Measurements from ENCODE around the gene RPL36AL. TPM values are rescaled to one million over a fixed set of nuclear protein-coding genes. Genes with fewer than 3 reads are reported as not detected.

Gene RPL36AL
- total and polyA plus RNA-seq, 2 donors (not counting 1 experiment from before 2014, with no cell fraction given), result 169 to 171 TPM

DNA sequence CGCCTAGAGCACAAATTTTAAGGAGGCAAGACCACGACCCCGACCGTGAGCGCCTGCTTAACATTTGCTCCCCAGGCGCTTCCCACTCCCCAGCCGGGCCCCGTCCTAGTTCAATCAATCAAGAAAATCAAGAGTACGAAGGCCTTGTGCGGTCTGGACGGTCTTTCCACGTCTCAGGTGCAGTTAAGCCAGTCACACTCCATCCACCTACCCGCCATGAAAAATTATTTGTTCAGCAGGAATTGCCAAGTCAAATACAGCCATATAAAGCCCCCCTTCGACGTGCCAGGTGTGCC lies 22.3 kb downstream of the RPL36AL start:
- no peaks in the 10 kb centered on the region for H3K27me3 Mint-ChIP-seq
- peaks cover 0 to 2% of the 10 kb centered on the region in 2 experiments for H3K36me3 ChIP-seq (replicated peaks in 1 of 2; ENCODE audit: control extremely low read depth in 1 of 2, control insufficient read depth in 1 of 2, extremely low read depth in 1 of 2, insufficient read depth in 2 of 2, low read length in 1 of 2)
- H3K27ac ChIP-seq (ENCODE audit: low read length in 2 of 2), result peak overlapping the region; percentile 92 to 97
- no peaks in the 10 kb centered on the region for H4K20me1 ChIP-seq (ENCODE audit: control insufficient read depth, insufficient read depth, low read length, poor library complexity, severe bottlenecking)
- ChIA-PET POLR2A (interaction anchor here (0.9 to 3.7 kb wide), 4 partner anchors 12 to 136 kb away, joined by 3 to 69 read pairs (median 30); partner anchors contain the start of genes DNAAF2, MGAT2, RPL36AL and RPS29), CTCF (interaction anchor here (1.2 to 6.8 kb wide), 6 partner anchors 12 to 171 kb away, joined by 3 to 92 read pairs (median 6); partner anchors contain the start of genes MGAT2, RPL36AL and RPS29)
- no peaks in the 10 kb centered on the region for H3K27me3 ChIP-seq (replicated peaks in 1 of 4; ENCODE audit: control extremely low read depth in 1 of 4, control insufficient read depth in 3 of 4, insufficient read depth in 4 of 4, low read length in 3 of 4)
- H3K4me3 Mint-ChIP-seq, result peak overlapping the region; percentile 99
- WGBS (ENCODE audit: insufficient coverage), result under 1% methylated on average over 14 of the region's 15 CpGs
- peak overlapping the region; percentile 98 for H3K27ac Mint-ChIP-seq
- peak overlapping the region; percentile 75 to 84 (median 80) for H3K4me3 ChIP-seq (ENCODE audit: control extremely low read depth in 1 of 5, extremely low read depth in 1 of 5, insufficient read depth in 1 of 5, low read depth in 2 of 5, low read length in 4 of 5)
- peaks cover 57% of the 10 kb centered on the region for H3K4me1 Mint-ChIP-seq
- ATAC-seq (ENCODE audit: low read depth), result no peak
- intact Hi-C loops (cut with micrococcal nuclease), result loop anchor here (1.0 to 5.0 kb wide), 4 partner anchors 22 to 634 kb away; partner anchors contain the start of genes MGAT2, RPL36AL, SOS2 and VCPKMT
- peaks cover 34 to 44% of the 10 kb centered on the region in 2 donors for H3K4me1 ChIP-seq (ENCODE audit: control insufficient read depth in 2 of 2, insufficient read depth in 2 of 2, low read length in 2 of 2)
- no peak for TF ChIP-seq EZH2 (IDR thresholded peaks at IDR 0.05; ENCODE audit: borderline replicate concordance, insufficient read depth, low read depth, low read length, poor library complexity, severe bottlenecking)
- TF ChIP-seq, protein P1, sequence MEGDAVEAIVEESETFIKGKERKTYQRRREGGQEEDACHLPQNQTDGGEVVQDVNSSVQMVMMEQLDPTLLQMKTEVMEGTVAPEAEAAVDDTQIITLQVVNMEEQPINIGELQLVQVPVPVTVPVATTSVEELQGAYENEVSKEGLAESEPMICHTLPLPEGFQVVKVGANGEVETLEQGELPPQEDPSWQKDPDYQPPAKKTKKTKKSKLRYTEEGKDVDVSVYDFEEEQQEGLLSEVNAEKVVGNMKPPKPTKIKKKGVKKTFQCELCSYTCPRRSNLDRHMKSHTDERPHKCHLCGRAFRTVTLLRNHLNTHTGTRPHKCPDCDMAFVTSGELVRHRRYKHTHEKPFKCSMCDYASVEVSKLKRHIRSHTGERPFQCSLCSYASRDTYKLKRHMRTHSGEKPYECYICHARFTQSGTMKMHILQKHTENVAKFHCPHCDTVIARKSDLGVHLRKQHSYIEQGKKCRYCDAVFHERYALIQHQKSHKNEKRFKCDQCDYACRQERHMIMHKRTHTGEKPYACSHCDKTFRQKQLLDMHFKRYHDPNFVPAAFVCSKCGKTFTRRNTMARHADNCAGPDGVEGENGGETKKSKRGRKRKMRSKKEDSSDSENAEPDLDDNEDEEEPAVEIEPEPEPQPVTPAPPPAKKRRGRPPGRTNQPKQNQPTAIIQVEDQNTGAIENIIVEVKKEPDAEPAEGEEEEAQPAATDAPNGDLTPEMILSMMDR (IDR thresholded peaks at IDR 0.05), result no peak
- peak overlapping the region; percentile 74 for H3K9ac ChIP-seq (ENCODE audit: low read length)
- peaks cover 14% of the 10 kb centered on the region for H3K79me2 ChIP-seq (ENCODE audit: control insufficient read depth, insufficient read depth, low read length)
- H3K9me3 ChIP-seq (ENCODE audit: control extremely low read depth in 1 of 3, control insufficient read depth in 2 of 3, insufficient read depth in 1 of 3, low read length in 2 of 3), result no peaks in the 10 kb centered on the region
- peak overlapping the region; percentile 86 for H2AFZ ChIP-seq (ENCODE audit: insufficient read depth, low read depth, low read length, poor library complexity, severe bottlenecking)
- no peaks in the 10 kb centered on the region for H3K9me3 Mint-ChIP-seq (ENCODE audit: insufficient read depth)
- peak overlapping the region; percentile 82 for H3K4me2 ChIP-seq (replicated peaks; ENCODE audit: low read depth, low read length, poor library complexity, severe bottlenecking)
- DNase-seq, result no peak

DNA sequence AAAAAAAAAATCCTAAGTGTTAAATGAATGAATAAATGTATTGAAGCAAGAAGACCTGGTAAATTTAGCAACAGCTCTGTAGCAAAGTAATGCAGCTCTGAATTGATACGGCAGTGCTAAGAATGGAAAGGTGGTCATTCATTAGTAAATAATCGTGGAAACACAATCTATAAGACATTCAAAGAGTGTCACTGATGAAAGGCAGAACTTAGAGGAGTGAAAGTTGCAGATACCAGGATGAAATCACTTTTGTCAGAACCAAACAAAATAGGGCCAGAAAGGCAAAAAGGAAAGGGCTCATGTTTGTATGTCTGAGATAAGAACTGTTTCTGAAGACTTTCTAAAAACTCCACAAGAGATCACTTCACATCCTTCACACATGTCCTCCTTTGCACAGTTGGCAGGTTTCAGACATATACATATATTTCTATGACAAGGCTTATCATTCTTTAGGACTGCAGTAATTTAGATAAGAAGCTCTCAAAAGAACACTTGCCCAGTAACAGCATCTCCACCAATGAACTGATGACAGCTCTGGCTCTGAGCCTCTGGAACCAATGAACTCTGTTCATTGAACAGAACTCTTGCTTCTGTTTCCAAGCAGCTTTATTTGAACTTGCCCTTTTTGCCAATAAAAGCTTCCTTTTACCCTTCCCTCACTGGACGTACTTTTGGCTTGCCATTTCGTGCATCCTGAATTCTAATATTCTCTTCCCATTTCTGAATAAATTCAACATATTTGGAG lies 25.9 kb downstream of the RPL36AL start:
- POLR2A ChIA-PET, result interaction anchor here (0.5 to 2.2 kb wide), 5 partner anchors 8 to 40 kb away, joined by 3 to 13 read pairs (median 10); partner anchors contain the start of genes DNAAF2, MGAT2, RPL36AL and RPS29
- peak overlapping the region; percentile 90 for H3K27ac Mint-ChIP-seq
- ATAC-seq (ENCODE audit: low read depth), result no peak

More for the DNA sequence above, 25.9 kb downstream of the RPL36AL start:
- Mint-ChIP-seq H3K4me1 (peaks cover 52% of the 10 kb centered on the region), H3K4me3 (peak overlapping the region; percentile 60), H3K27me3 (no peaks in the 10 kb centered on the region), H3K9me3 (ENCODE audit: insufficient read depth) (no peaks in the 10 kb centered on the region)
- TF ChIP-seq EZH2 (IDR thresholded peaks at IDR 0.05; ENCODE audit: borderline replicate concordance, insufficient read depth, low read depth, low read length, poor library complexity, severe bottlenecking), result no peak
- TF ChIP-seq, protein P1 (IDR thresholded peaks at IDR 0.05), result no peak
- Histone ChIP-seq H3K4me1 (ENCODE audit: control insufficient read depth in 2 of 2, insufficient read depth in 2 of 2, low read length in 2 of 2) (peaks cover 32 to 40% of the 10 kb centered on the region in 2 donors), H2AFZ (ENCODE audit: insufficient read depth, low read depth, low read length, poor library complexity, severe bottlenecking) (peak overlapping the region; percentile 16), H3K4me2 (replicated peaks; ENCODE audit: low read depth, low read length, poor library complexity, severe bottlenecking) (peak overlapping the region; percentile 25), H3K79me2 (ENCODE audit: control insufficient read depth, insufficient read depth, low read length) (peaks cover 14% of the 10 kb centered on the region), H3K9me3 (ENCODE audit: control extremely low read depth in 1 of 3, control insufficient read depth in 2 of 3, insufficient read depth in 1 of 3, low read length in 2 of 3) (no peaks in the 10 kb centered on the region), H3K36me3 (replicated peaks in 1 of 2; ENCODE audit: control extremely low read depth in 1 of 2, control insufficient read depth in 1 of 2, extremely low read depth in 1 of 2, insufficient read depth in 2 of 2, low read length in 1 of 2) (no peaks in the 10 kb centered on the region), H4K20me1 (ENCODE audit: control insufficient read depth, insufficient read depth, low read length, poor library complexity, severe bottlenecking) (no peaks in the 10 kb centered on the region), H3K9ac (ENCODE audit: low read length) (no peak overlapping the region), H3K4me3 (ENCODE audit: control extremely low read depth in 1 of 5, extremely low read depth in 1 of 5, insufficient read depth in 1 of 5, low read depth in 2 of 5, low read length in 4 of 5) (no peak overlapping the region), H3K27ac (ENCODE audit: low read length in 2 of 2) (peak overlapping the region; percentile 64 to 74), H3K27me3 (replicated peaks in 1 of 4; ENCODE audit: control extremely low read depth in 1 of 4, control insufficient read depth in 3 of 4, insufficient read depth in 4 of 4, low read length in 3 of 4) (no peaks in the 10 kb centered on the region)
- WGBS (ENCODE audit: insufficient coverage), result no CpG with 5 or more reads among the region's 4 CpGs
- CTCF ChIA-PET, result interaction anchor here (1.2 to 6.8 kb wide), 5 partner anchors 8 to 267 kb away, joined by 4 to 92 read pairs (median 10); partner anchors contain the start of genes MGAT2, RPL36AL and RPS29
- DNase-seq, result peak; percentile 55
- intact Hi-C loops (cut with micrococcal nuclease), result loop anchor here (5.0 kb wide), 2 partner anchors 523 to 638 kb away; partner anchors contain the start of genes SOS2 and VCPKMT
